HG03439 (cell line): ENCODE data around the gene LMBR1L.
"Not testable (repeated sequence)": the region's sequence is repeated elsewhere in the genome, so short reads cannot be mapped to it uniquely, and the experiment has no call there.

ENCODE experiments used
- ATAC-seq: cut with Tn5 transposase; IDR thresholded peaks from one replicate; pipeline ENCODE4 v1.9.1; 2021; ENCODE audit warnings: mild to moderate bottlenecking, moderate library complexity; ENCODE audit not compliant: unreplicated experiment

Gene LMBR1L

DNA sequence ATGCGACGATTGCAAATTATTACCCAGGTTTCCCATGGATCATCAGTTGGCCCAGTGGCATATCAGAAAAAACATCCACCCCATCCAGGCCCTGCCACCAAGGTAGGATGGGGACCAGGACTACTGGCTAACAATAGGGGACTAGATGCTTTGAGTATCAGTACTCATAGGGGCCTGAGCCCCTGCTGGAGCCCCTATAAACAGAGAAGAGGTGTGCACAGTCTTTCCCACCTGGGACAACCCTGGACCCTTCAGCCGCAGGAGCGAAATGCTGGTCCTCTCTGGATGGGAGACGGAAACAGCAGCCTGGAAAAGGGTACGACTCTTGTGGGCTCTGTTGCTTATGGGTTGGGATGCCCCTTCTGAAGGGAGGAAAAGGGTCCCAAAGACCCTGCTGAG is 21.7 kb downstream of the LMBR1L start:
- no peak for ATAC-seq

DNA sequence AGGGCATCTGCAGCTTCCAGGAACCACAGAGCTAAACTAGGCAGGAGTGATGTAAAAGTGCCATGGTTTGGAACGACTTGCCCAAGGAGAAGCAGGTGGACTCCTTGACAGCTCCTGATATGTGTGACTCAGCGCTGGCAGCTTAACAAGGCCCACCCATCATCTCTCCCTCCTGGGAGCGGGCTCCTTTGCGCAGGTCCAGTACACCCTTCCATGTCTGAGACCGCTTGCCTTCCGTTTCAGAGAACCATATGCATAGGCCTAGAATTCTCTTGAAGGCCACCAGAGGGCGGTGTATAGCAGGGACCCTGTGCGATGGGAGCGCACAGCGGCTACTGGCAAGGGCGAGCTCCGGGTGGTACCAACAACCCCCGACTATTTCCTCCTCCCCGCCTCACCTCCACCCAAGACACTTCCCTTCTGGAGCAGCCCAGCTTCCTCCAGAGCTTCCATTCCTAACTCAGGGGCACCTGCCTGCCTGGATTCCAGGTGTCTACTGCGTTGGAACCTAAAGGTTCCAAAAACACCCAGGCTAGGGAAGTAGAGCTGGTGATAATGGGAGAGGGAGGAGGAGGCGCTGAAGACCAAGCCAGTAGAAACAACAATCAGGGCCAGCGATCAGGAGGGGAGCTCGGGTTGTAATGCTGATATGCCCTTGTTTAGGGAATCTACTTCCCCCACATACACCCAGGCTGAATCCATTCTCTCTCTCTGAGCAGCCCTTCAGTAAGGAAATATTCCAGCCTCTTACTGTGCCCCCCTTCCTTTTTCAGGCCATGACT is 22.3 kb downstream of the LMBR1L start:
- peak; percentile 93 for ATAC-seq

DNA sequence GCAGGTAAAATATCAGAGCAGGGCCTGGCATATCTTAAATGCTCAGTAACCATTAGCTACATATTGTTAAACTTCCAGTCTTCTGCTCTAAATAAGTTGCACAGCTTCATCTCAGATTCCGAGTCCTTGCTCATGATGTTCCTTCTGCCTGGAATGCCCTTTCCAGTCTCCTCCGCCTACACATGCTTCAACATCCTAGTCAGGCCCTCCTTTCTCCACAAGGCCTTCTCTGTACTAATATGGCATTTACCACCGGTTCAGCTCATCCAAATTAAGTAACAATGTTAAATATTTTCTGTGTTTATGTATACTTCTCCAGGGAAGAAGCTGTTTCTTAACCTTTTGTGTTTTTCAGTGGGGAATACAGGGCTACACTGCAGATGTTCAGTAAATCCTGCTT is 24.5 kb downstream of the LMBR1L start:
- no peak for ATAC-seq

DNA sequence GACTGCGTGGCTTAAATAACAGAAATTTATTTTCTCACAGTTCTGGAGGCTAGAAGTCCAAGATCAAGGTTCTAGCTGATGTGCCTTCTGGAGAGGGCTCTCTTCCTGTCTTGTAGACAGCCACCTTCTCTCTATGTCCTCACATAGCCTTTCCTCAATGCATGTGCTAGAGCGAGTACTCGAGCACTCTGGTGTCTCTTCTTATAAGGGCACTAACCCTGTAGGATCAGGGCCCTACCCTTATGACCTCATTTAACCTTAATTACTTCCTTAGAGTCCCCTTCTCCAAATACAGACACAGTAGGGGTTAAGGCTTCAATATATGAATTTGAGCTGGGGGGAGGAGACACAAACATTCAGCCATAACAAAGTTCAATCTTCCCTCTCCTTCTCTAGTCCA is 26.2 kb downstream of the LMBR1L start:
- no peak for ATAC-seq

DNA sequence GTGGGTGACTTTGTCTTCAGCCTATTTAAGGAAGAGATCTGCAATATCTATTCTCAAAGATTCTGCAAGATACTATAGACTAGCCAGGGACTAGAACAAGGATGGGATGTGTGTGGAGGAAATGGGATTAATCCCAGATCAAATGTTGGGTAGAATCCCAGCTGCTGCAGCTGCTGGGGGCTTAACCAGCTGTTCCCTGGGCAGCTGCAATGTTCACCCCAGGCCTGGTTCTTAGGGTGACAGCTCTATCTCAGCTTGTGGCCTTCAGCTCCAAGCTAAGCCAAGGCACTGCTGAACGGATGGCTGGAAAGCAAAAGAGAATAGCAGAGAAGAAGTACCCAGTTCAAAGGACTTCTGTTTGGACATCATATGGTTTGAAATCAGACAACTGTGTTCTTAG is 30.9 kb downstream of the LMBR1L start:
- no peak for ATAC-seq

DNA sequence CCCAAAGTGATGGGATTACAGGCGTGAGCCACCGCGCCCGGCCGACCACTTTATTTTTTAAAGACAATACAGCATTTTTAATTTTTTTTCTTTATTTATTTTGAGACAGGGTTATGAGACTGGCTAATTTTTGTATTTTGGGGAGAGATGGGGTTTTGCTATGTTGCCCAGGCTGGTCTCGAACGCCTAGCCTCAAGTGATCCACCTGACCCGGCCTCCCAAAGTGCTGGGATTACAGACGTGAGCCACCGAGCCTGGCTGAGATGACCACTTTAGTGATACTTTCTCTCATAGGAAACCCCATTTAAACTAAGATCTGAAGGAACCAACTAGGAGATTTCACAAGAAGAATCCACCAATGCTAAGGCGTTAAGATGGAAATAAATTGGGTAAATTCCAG is 39.7 kb downstream of the LMBR1L start:
- ATAC-seq = no peak

DNA sequence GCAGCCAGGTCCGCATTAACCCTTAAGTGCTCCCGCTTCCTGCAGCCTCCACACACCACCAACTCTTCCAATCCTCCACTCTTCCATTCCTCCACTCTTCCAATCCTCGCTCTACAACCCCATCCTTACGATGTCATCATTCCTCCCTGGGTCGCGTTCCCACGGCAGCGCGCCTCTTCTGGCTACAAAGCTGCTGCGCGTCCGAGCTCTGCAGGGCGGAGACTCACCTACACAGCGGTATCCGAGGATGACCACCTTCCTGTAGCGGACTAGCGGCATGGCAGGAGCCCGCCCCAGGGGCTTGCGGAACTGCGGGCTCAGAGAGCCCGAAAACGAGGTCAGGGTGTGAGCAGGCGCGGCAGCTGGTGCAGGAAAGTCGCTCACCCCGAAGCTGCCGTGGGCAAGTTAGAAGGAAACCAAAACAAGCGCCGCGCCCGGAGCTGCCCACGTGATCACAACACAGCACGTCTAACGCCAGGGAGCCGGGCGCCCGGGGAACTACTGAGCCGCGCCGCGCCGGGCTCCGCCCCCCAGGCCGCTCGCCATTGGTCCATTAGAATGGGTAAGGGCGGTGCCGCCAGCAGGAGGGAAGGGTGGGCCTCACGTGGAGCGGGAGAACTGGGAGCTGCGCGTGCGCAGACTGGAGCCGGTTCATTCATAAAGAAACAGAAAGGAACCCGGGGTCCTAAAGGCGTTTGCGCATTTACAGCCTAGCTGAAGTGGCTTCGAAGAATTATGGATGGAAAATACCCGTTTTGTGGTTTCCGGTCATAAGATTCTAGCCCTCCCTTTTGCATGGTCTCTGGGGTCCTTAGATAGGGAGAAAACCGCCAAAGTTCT is 40.9 kb downstream of the LMBR1L start, which contains the start of gene RHEBL1:
Gene RHEBL1, minus strand, starts transcription at position 473 of the 840 bp plus-strand sequence. Its CDS starts 194 bp downstream, at position 279.
- peak; percentile 97 for ATAC-seq

DNA sequence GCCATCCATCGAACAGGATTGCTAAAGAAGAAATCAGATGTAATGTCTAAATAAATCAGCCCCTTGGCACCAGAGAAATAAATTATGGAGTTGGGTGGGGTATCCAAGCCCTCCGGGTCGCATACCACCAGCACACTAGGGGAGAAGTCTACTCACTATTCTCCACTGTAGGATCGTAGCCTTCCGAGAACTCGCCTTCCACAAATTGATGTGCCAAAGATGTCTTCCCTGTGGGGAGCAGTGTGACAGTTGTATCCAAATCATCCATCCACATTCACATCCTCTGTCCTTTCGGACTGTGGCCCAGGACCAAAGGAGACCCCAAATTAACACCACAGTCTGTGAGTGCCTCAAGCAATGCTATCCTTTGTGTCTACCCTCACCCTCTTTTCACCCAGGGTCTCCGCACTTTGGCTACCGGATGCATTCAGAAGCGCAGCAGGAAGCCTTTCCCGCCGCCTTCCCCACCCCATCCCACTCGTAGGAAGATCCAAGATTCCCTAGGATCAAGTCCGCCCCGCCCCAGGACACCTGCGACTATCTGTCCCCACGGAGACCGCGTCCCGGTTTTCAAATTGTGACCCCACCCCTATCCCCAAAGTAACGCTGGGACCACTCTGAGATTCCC is 41.7 kb downstream of the LMBR1L start:
- no peak for ATAC-seq

DNA sequence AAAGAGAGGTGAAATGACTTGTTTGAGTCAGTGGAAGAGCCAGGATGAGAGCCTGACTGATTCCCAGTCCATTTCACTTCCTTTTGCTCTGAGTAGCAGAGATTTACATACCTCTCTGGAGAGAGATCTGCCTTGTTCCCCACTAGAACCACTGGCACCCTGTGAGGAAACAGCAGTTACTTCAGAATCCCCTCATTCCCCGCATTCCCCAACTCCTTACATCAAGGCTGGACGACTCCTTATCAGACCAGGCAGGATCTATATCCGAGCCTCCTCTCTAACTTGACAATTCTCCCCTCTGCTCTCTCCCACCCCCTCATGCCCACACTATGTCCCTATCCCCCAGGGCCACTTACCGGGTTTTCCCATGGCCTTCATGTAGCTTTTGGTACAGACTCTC is 44.5 kb downstream of the LMBR1L start:
- no peak for ATAC-seq

DNA sequence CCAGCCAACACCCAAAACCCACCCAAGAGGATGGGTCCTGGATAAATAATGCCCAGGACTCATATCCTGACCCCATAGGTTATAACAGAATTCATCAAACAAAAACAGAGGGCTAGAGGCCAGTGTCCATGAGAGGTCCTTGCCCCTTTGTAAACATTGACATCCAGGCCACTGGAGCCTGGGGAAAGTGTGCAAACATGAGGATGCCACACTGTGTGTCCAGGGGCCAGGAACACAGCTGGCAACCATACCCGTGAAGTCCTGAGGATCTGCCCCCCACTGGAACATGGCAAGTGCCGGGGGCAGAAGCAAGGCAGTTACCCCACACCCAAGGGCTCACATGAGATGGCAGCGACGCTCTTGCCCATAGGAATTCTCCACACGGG is 45.9 kb downstream of the LMBR1L start:
- no peak for ATAC-seq

DNA sequence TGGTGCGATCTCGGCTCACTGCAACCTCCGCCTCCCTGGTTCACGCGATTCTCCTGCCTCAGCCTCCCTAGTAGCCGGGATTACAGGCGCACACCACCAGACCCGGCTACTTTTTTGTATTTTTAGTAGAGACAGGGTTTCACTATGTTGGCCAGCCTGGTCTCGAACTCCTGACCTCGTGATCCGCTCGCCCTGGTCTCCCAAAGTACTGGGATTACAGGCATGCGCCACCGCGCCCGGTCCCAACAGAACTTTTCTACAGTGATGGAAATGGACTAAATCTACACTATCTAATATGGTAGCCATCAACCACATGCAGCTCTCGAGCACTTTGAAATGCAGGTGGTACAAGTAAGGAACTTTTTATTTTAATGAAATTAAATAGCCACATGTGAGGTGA is 48.7 kb downstream of the LMBR1L start:
- ATAC-seq = not testable (repeated sequence)

DNA sequence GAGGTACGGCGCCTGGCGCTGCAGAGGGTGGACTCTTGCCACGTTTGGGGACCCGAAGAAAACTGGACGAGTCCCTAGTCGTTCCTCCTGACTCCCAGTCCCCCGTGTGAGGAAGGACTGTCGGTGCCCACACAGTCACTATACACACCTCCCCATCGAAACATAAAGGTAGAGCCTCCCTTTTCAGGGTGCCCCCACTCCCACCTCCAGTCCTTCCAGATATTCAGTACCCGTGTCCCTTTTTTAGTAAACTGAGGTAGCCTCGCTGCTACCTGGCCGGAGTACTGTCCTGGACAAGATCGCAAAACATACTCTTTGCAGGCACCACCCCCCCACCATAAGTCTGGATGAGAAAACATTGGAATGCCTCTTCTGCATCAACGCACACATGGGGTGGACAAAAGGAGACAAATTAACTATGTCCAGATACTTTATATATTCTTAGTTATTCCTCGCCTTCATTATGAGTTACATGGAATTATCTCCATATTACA is 49.4 kb downstream of the LMBR1L start:
- ATAC-seq = no peak

DNA sequence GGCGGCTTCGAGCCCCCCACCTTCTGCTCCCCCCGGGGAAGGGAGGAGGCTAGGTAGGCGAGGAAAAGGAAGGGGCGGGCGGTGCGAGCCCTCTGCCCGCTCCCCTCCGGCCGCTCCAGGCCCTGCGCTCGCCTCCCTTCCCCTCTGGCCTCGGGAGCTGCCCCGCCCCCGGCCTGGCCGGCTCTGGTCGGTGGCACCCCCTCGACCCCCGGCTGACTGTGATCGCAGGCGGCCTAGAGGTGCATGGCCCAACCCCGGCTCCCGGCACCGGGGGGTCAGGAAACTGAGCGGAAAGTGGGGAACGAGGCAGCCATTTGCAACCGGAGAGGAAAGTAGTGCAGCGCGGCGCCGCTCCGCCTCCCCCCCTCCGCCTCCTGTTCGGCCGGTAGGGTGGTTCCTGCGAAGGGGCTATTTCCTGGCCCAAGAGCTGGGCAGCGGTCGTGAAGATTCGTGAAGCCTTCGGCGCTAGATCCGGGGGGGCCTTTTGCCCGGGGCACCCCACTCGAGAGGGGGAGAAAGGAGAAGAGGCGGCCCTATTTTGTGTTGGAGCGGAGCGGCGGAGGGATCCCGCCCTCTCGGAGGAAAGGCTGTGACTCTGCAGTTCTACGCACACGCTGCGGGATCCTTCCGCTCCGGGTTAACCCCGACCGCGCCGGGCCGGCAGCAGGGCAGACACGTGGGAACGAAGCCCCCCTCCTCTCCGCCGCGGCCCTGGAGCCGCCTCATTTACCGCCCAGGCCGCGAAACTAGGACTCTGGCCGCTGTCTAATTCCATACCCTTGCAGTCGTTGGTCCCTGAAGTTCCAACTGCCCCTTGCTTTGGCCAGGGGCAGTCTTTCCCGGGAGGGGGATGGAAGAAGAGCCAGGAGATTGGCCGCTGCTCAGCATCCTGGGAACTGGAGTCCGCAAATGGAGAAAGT is 50.1 kb downstream of the LMBR1L start, which contains the start of gene KMT2D:
Gene KMT2D, minus strand, starts transcription at position 558 of the 920 bp plus-strand sequence. CDS start 5,470 bp downstream, outside the sequence.
- ATAC-seq = peak; percentile 55

DNA sequence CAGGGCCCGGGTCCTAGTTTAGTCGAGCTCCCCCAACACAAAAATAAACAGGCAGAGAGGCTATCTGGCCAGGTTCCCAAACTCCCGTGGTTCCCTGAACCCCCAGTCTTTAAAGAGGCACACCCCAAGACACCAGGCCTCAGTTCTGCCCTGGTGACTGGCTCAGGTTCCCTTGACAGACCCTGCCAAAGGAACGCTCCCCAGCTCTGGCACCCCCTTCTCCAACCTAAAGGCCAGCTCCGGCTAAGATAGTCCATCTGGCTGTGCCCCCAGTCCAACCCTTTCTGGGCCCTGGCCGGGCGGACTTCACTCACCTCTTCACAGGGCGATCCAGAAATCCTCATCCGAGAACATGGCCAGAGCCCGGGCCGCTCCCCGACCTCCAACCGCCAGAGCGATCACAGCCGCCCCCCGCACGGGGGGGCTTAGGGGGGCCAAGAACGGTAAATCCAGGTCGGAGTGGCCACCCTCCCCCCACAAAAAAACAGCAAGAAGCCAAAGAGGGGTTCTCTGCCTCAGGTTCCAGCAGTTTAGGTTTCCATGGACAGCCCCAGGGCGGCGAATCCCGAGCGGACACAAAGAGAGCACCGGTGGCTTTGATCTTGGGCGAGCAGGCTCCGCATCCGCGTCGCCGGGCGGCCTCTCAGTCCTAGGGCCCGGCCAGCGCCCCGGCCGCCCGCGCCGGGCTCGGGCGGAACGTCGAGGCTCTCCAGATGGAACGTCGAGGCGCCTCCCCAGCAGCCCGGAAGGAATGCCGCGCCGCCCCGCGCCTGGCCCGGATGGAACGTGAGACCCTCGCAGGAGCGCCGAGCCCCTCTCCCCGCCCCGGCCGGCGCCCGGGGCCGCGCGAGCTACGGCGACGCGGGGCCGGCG is 51.1 kb downstream of the LMBR1L start:
- ATAC-seq = peak; percentile 26

DNA sequence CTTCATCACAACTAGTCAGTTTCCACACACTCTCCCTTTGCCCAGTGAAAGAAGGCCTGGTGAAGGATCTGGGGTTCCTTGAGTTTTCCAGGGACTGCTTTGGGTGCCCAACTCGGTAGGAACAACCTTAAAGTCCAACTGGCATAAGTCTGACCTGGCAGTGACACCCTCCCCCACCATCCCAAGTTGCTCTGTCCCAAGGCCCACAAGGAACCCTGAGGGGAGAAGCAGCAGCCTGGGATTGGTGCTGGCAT is 51.7 kb downstream of the LMBR1L start:
- no peak for ATAC-seq

DNA sequence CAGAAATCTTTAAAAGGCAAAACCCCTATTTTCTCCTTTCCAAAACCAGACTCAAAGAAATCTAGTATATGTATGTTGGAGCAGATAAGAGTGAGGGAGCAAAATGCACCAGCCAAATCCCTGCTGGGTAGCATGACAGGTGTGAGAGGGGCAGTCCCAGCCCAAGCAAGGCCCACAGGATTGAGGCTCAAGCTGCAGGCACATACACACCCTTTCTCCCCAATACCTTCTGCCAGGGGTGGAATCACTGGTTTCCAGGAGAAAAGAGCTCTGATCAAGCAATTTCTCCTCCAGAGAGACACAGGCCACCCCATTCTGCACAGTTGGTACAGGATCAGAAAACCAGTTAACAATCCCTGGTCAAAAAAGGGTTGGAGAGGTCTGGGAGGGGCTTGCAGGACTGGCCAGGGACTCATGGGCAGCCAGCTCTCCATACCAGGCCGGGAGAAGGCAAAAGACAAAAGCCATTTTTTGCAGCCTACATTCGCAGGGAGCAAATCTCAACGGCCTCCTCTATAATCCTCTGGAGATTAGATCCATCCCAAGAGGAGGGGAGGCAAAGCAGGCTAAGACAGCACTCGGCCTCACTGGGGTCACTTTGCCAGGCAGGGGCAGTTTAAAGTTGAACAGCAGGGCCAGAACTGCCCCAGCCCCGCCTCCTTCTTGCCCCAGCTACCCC is 52.1 kb downstream of the LMBR1L start:
- no peak for ATAC-seq

DNA sequence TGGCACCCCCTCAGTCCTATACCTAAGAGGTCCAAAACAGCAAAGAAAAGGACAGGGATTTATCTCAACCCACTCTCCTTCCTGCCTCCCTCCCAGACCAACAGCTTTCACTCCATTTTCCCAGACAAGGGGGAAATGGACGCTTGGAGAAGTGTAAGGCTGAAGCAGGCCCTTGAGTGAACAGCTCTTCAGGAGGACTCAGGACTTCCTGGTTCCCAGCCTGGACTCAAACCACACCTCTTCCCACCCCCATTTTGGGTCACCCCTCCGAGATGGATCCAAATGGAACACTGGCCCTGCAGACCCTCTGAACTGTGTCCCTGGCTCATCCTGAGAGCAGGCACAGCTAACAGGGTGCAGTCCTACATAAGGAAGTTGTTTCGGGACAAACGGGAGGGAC is 52.8 kb downstream of the LMBR1L start:
- no peak for ATAC-seq

DNA sequence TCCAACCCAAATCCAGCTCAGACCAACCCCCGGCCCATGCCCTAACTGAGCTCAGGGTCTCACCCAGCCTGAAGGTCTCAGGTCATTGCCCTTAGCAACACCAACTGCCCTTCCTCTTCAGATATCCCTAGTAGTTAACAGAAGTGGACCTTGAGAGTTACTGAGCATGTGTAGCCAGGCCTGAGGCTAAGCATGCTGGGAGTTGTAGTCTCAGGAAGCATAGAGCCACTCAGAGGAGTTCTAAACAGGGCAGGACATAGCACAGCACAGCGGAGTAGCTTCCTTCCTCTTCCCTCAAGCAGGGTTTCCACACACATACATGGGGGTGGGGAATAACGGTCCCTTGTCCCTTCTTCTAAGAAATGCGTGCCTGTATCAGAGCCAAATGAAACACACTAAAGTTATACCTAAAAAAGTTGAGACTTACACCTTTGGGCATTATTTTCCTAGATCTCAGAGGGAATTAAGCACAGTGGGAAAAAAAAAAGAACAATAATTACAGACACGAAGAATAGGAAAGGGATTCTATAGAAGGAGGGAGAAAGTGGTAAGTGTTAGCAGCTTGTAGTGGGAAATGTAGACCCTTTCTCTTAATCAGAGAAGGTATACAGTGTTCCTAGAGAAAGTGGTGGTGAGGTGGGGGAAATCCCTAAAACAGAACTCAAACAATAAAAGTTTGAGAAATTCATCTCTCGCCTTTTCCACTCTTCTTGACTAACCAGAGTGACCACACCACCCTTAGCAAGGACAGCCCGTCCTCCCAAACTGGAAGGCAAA is 54.5 kb downstream of the LMBR1L start:
- no peak for ATAC-seq
